ENCODE measurements around the gene CTDSPL2. TPM values are rescaled to one million over a fixed set of nuclear protein-coding genes. Genes with fewer than 3 reads are reported as not detected.
A peak's percentile ranks its signal among the peaks of the same experiment; 100 is the strongest.

Gene CTDSPL2
- polyA plus RNA-seq, 1 donor from 2014 or later, result 78.1 TPM

DNA sequence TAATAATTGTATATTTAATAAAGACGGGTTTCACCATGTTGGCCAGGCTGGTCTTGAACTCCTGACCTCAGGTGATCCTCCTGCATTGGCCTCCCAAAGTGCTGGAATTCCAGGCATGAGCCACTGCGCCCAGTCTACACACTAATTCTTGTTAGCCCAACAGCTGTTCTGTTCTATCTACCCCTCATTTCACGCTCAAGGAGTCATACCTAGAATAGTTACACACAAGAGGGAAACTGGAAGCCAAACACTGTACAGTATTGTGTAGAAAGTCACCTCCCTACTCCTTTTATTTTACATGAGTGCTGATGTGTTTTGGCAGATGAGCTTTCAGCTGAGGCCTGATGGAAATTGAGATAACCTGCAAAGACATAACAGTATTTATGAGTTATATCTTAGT lies 13.4 kb upstream of the CTDSPL2 start:
- Histone ChIP-seq H3K4me3 (ENCODE audit: low read length) (no peak overlapping the region), H3F3A (ENCODE audit: insufficient read depth, low read length, poor library complexity, severe bottlenecking) (no peaks in the 10 kb centered on the region), H3K9me2 (ENCODE audit: insufficient read depth, low read length) (no peaks in the 10 kb centered on the region), H3K4me2 (ENCODE audit: low read length) (no peak overlapping the region), H3K27ac (ENCODE audit: low read length) (no peak overlapping the region), H3K36me3 (ENCODE audit: insufficient read depth, low read length) (no peaks in the 10 kb centered on the region), H3K9ac (ENCODE audit: low read length) (no peak overlapping the region), H3K27me3 (ENCODE audit: insufficient read depth, low read depth, low read length) (no peaks in the 10 kb centered on the region), H4K20me1 (ENCODE audit: insufficient read depth) (no peaks in the 10 kb centered on the region), H2AFZ (ENCODE audit: low read depth, low read length) (no peak overlapping the region), H3K9me3 (ENCODE audit: low read length) (no peaks in the 10 kb centered on the region), H3K79me2 (replicated peaks; ENCODE audit: insufficient read depth, low read length) (no peaks in the 10 kb centered on the region)
- TF ChIP-seq RAD21 (conservative IDR thresholded peaks at IDR 0.05), result no peak
- TF ChIP-seq MXI1 (conservative IDR thresholded peaks at IDR 0.05; ENCODE audit: poor library complexity, severe bottlenecking), result no peak
- TF ChIP-seq POLR2AphosphoS5 (IDR thresholded peaks at IDR 0.05), result no peak
- no peak for TF ChIP-seq SMC3 (conservative IDR thresholded peaks at IDR 0.05; ENCODE audit: poor library complexity)
- no peak for TF ChIP-seq TAF1 (IDR thresholded peaks at IDR 0.05; ENCODE audit: low read depth)
- TF ChIP-seq, protein P1, sequence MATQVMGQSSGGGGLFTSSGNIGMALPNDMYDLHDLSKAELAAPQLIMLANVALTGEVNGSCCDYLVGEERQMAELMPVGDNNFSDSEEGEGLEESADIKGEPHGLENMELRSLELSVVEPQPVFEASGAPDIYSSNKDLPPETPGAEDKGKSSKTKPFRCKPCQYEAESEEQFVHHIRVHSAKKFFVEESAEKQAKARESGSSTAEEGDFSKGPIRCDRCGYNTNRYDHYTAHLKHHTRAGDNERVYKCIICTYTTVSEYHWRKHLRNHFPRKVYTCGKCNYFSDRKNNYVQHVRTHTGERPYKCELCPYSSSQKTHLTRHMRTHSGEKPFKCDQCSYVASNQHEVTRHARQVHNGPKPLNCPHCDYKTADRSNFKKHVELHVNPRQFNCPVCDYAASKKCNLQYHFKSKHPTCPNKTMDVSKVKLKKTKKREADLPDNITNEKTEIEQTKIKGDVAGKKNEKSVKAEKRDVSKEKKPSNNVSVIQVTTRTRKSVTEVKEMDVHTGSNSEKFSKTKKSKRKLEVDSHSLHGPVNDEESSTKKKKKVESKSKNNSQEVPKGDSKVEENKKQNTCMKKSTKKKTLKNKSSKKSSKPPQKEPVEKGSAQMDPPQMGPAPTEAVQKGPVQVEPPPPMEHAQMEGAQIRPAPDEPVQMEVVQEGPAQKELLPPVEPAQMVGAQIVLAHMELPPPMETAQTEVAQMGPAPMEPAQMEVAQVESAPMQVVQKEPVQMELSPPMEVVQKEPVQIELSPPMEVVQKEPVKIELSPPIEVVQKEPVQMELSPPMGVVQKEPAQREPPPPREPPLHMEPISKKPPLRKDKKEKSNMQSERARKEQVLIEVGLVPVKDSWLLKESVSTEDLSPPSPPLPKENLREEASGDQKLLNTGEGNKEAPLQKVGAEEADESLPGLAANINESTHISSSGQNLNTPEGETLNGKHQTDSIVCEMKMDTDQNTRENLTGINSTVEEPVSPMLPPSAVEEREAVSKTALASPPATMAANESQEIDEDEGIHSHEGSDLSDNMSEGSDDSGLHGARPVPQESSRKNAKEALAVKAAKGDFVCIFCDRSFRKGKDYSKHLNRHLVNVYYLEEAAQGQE (IDR thresholded peaks at IDR 0.05; ENCODE audit: borderline replicate concordance), result no peak
- no peak for TF ChIP-seq EZH2 (IDR thresholded peaks at IDR 0.05; ENCODE audit: borderline replicate concordance, insufficient read depth, low read length, poor library complexity, severe bottlenecking)
- TF ChIP-seq, protein P2, sequence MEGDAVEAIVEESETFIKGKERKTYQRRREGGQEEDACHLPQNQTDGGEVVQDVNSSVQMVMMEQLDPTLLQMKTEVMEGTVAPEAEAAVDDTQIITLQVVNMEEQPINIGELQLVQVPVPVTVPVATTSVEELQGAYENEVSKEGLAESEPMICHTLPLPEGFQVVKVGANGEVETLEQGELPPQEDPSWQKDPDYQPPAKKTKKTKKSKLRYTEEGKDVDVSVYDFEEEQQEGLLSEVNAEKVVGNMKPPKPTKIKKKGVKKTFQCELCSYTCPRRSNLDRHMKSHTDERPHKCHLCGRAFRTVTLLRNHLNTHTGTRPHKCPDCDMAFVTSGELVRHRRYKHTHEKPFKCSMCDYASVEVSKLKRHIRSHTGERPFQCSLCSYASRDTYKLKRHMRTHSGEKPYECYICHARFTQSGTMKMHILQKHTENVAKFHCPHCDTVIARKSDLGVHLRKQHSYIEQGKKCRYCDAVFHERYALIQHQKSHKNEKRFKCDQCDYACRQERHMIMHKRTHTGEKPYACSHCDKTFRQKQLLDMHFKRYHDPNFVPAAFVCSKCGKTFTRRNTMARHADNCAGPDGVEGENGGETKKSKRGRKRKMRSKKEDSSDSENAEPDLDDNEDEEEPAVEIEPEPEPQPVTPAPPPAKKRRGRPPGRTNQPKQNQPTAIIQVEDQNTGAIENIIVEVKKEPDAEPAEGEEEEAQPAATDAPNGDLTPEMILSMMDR (IDR thresholded peaks at IDR 0.05; ENCODE audit: poor library complexity, severe bottlenecking), result no peak
- no peak for TF ChIP-seq EP300 (conservative IDR thresholded peaks at IDR 0.05; ENCODE audit: poor library complexity, severe bottlenecking)

DNA sequence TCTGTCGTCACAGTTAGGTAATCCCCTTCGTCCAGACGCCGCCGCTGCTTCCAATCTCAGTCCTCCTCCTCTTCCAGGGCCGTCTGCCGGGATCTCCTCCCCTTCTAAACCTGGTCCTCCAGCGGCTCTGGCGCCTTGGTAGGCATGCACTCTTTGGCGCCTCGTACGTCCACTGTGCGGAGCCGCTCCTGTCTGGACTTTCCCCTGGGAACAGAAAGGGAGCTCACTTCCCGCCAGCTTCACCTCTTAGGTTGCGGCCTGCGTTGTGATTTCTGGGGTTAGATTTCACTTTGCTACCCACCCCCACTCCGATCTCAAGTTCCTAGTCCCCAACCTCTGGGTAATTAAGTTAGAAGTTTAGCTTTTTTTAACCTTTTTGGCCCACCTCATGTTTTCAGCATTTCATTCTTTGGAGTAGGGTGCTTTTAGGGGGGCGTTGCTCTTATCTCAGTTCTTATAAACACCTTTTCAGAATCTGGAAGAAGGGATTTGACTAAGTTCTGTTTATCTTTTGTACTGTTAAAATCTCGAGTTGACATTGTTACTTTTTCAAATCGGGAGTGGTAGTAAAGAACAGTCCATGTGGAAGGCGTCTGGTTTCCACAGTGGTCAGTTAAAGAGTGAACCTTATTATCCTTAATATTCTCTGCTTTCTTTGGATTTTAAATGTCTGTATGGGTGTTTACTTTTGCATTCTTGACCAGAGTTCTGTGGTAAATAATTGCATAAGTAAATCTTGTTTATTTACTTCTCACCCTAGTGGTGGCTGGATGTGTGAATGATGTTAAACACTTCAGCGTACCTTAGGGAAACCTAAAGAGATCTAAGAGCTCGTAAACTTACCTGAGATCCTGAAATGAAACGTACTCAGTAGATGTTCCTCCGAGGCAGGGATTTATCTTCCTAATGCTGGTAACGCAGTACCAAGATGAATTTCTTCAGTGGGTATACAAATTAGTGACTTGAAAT lies 611 bp downstream of the CTDSPL2 start:
- Histone ChIP-seq H3F3A (ENCODE audit: insufficient read depth, low read length, poor library complexity, severe bottlenecking) (peaks cover 3% of the 10 kb centered on the region), H2AFZ (ENCODE audit: low read depth, low read length) (peak overlapping the region; percentile 73), H3K27ac (ENCODE audit: low read length) (peak overlapping the region; percentile 97), H4K20me1 (ENCODE audit: insufficient read depth) (no peaks in the 10 kb centered on the region), H3K79me2 (replicated peaks; ENCODE audit: insufficient read depth, low read length) (peaks cover 50% of the 10 kb centered on the region), H3K9me2 (ENCODE audit: insufficient read depth, low read length) (no peaks in the 10 kb centered on the region), H3K36me3 (ENCODE audit: insufficient read depth, low read length) (no peaks in the 10 kb centered on the region), H3K9me3 (ENCODE audit: low read length) (no peaks in the 10 kb centered on the region), H3K9ac (ENCODE audit: low read length) (peak overlapping the region; percentile 90), H3K4me3 (ENCODE audit: low read length) (peak overlapping the region; percentile 86), H3K27me3 (ENCODE audit: insufficient read depth, low read depth, low read length) (no peaks in the 10 kb centered on the region), H3K4me2 (ENCODE audit: low read length) (peak overlapping the region; percentile 60)
- TF ChIP-seq SMC3 (conservative IDR thresholded peaks at IDR 0.05; ENCODE audit: poor library complexity) (no peak), MXI1 (conservative IDR thresholded peaks at IDR 0.05; ENCODE audit: poor library complexity, severe bottlenecking) (peak; percentile 37), EZH2 (IDR thresholded peaks at IDR 0.05; ENCODE audit: borderline replicate concordance, insufficient read depth, low read length, poor library complexity, severe bottlenecking) (no peak), TAF1 (IDR thresholded peaks at IDR 0.05; ENCODE audit: low read depth) (peak; percentile 27)
- TF ChIP-seq, protein P2 (IDR thresholded peaks at IDR 0.05; ENCODE audit: poor library complexity, severe bottlenecking), result peak; percentile 32
- TF ChIP-seq, protein P1 (IDR thresholded peaks at IDR 0.05; ENCODE audit: borderline replicate concordance), result peak; percentile 1

Data from neural cell (in vitro differentiated cells).